ENCODE data around the gene ISM1.

The ISM1 gene

DNA sequence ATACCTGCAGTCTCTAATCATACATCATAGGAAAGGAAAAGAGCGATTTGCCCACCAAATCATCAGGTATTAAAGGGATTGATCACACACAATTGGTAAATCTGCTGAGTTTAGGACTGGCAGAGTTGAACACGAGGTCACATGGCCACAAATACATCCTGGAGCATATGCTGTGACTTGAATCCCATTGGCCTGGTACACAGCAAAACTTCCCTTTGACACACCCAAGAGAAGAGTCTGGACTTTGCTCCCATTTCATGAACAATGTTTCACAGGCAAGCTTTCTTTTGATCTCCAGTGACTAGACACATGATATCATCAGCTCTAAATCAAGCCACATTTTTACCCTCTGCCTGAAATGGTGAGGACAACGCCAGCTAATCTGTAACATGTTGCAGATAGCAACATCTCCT lies 117.9 kb downstream of the ISM1 start:
- Histone ChIP-seq H3K36me3 (ENCODE audit: insufficient read depth, low read length) (no peaks in the 10 kb centered on the region), H3K4me3 (ENCODE audit: low read length) (no peak overlapping the region), H3K4me1 (ENCODE audit: insufficient read depth, low read length) (no peaks in the 10 kb centered on the region), H3K27ac (ENCODE audit: low read depth, low read length) (no peak overlapping the region), H3K9me3 (ENCODE audit: insufficient read depth, low read depth, low read length) (no peaks in the 10 kb centered on the region), H3K27me3 (ENCODE audit: insufficient read depth, low read length) (no peaks in the 10 kb centered on the region), H3K9ac (ENCODE audit: low read depth, low read length) (no peak overlapping the region)
- 92% methylated on average over 3 of the region's 3 CpGs for WGBS

DNA sequence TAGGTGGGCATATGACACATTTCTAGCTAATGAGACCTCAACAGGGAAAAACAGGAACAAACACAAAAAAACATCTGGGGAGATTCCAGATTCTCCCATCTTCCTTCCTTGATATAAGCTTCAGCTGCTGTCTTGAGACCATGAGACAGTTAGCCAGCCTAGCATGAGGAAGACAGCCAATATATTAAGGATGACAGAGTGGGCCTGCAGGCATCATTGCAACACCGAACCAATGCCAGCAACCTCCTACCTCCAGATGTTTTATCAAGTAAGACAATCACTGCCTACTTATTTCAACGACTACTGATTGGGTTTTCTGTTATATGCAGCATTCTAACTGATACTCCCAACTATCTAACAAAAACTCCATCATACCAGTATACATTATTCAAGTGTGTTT lies 119.0 kb downstream of the ISM1 start:
- no peak overlapping the region for H3K27ac ChIP-seq (ENCODE audit: low read depth, low read length)
- WGBS, result 74% methylated on average over 2 of the region's 2 CpGs

DNA sequence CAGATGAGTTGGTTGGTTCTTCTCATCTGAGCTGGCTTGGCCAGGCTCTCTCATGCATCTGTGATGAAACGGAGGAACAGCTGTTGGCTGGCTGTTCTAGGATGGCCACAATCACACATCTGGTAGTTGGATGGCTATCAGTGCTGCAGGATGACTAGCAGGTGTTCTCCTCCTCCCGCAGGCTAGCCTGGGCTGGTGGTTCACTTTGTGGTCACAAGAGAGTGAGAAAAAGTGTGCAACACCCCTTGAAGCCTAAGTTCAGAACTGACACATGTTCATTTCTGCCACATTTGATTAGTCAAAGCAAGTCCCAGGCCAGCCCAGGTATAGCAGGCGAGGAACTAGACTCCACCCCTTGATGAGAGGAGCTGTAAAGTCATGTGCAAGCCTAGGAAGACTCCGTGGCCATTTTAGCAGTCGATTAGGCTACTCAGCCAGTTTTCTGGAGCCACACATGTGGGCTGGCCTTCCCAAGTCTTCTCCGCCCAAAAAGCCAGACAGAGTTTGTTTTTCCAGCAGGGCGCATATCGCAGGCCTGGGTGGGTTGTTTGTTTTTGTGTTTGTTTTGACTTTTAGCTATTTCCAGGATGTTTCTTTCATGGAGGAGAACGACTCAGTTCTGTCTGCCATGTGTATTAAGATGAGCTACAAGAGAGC lies 120.8 kb downstream of the ISM1 start:
- Histone ChIP-seq H3K27me3 (ENCODE audit: insufficient read depth, low read length) (no peaks in the 10 kb centered on the region), H3K4me1 (ENCODE audit: insufficient read depth, low read length) (no peaks in the 10 kb centered on the region), H3K9ac (ENCODE audit: low read depth, low read length) (no peak overlapping the region), H3K36me3 (ENCODE audit: insufficient read depth, low read length) (no peaks in the 10 kb centered on the region), H3K9me3 (ENCODE audit: insufficient read depth, low read depth, low read length) (no peaks in the 10 kb centered on the region), H3K27ac (ENCODE audit: low read depth, low read length) (no peak overlapping the region), H3K4me3 (ENCODE audit: low read length) (no peak overlapping the region)
- 89% methylated on average over 9 of the region's 9 CpGs for WGBS

More for the DNA sequence above, 119.0 kb downstream of the ISM1 start:
- Histone ChIP-seq H3K9ac (ENCODE audit: low read depth, low read length) (no peak overlapping the region), H3K36me3 (ENCODE audit: insufficient read depth, low read length) (no peaks in the 10 kb centered on the region), H3K27me3 (ENCODE audit: insufficient read depth, low read length) (no peaks in the 10 kb centered on the region), H3K4me3 (ENCODE audit: low read length) (no peak overlapping the region), H3K4me1 (ENCODE audit: insufficient read depth, low read length) (no peaks in the 10 kb centered on the region), H3K9me3 (ENCODE audit: insufficient read depth, low read depth, low read length) (no peaks in the 10 kb centered on the region)

DNA sequence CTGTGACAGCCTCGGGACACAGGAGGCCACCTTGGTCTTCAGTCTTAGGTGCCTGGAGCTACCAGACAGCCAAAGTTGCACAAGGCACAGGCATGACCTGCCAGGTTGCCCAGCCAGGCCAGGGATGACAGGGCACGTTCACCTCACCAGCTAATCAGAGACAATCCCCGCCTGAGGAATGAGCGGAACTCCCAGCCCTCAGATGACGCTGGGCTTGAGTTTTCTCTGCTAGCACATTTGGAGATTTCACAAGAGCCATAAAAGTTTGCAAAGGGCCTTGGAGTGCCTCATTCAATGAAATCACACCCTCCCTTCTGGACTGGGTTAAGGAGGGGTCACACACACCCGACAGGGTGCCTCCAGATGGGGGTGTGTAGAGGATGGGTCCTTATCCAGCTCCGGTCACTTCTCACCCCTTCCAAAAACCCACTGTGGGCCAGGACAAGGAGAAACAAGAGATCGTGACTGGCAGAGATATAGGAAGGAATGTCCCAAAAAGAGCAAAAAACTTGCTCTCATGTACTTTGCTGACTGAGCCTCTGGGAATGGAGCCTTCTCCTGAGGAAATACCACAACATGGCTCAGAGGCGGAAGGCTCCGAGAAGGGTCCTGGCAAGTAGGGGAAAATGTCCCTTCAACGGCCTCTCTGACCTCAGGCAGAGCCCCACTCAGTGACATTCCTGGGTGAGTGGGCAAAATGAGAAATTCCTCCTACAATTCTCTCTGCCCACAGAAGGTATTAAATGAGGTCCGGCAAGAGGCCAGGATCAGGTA lies 121.6 kb downstream of the ISM1 start:
- WGBS, result 91% methylated on average over 11 of the region's 12 CpGs

DNA sequence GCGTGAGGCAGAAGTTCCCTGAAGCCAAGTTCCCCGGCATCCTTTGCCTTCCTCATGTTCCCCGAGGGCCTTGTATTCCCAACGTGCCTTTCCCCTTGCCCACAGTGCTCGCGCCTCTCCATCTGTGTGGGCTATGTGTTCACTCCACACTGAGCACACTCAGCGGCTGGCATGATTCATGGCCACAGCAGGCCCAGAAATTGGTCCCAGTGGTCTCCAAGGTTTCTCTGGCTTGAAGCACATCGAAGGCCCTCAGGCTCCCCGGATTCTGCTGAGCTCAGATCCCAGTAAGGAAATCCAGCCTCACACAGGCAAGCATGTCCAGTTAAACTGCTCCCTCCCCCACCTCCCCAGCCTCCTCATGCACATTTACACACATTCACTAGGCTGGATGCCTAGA lies 123.6 kb downstream of the ISM1 start:
- Histone ChIP-seq H3K4me1 (ENCODE audit: insufficient read depth, low read length) (no peaks in the 10 kb centered on the region), H3K4me3 (ENCODE audit: low read length) (no peak overlapping the region), H3K9me3 (ENCODE audit: insufficient read depth, low read depth, low read length) (no peaks in the 10 kb centered on the region), H3K27me3 (ENCODE audit: insufficient read depth, low read length) (no peaks in the 10 kb centered on the region), H3K27ac (ENCODE audit: low read depth, low read length) (no peak overlapping the region), H3K36me3 (ENCODE audit: insufficient read depth, low read length) (no peaks in the 10 kb centered on the region), H3K9ac (ENCODE audit: low read depth, low read length) (no peak overlapping the region)
- 92% methylated on average over 9 of the region's 9 CpGs for WGBS

More for the DNA sequence above, 121.6 kb downstream of the ISM1 start:
- Histone ChIP-seq H3K4me3 (ENCODE audit: low read length) (no peak overlapping the region), H3K27me3 (ENCODE audit: insufficient read depth, low read length) (no peaks in the 10 kb centered on the region), H3K27ac (ENCODE audit: low read depth, low read length) (no peak overlapping the region), H3K9ac (ENCODE audit: low read depth, low read length) (no peak overlapping the region), H3K4me1 (ENCODE audit: insufficient read depth, low read length) (no peaks in the 10 kb centered on the region), H3K36me3 (ENCODE audit: insufficient read depth, low read length) (no peaks in the 10 kb centered on the region), H3K9me3 (ENCODE audit: insufficient read depth, low read depth, low read length) (no peaks in the 10 kb centered on the region)

DNA sequence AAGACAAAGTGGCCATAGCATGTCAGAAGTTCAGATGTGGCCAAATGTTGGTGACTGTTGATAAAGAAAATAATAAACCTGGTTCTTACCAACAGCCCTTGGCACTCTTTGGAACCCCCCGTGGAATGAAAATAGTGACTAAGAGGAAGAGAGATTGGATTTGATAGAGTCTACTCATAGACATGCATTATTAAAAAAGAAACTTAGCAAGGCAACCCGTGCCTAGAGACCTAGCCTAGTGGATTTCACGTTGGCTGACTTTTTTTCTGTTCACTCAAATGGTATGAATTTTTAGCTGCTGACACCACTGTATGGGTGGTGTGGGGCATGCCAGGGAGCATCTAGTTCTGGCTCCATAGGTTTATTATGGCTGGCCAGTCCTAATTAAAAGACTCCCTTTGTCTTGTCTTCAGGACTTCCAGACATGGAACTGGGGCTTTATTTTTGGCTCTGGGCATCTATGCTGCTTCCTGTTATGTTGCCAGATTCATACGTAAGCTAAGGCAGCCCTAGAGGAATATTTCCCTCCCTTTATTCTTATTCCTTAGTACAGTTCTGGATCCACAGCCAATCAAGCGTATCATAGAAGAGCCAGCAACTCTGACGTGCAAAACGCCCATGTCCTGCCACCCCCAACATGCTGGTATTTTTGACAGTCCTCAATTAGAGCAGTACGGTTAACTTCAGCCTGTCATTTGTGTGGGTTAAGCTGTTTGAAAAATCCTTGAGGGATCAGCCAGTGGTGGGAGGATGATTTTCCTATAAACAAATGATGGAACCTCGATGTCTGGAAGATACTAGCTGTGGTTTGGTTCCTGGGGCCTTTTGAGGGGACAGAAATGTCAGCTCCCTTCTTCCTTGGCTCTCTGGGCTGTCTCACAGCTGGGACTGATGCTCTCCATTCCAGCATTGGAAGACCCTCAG lies 127.5 kb downstream of the ISM1 start:
- no peaks in the 10 kb centered on the region for H3K4me1 ChIP-seq (ENCODE audit: insufficient read depth, low read length)
- H3K9ac ChIP-seq (ENCODE audit: low read depth, low read length), result no peak overlapping the region
- no peaks in the 10 kb centered on the region for H3K27me3 ChIP-seq (ENCODE audit: insufficient read depth, low read length)
- no peak overlapping the region for H3K4me3 ChIP-seq (ENCODE audit: low read length)
- no peak overlapping the region for H3K27ac ChIP-seq (ENCODE audit: low read depth, low read length)
- WGBS, result 95% methylated on average over 9 of the region's 9 CpGs
- no peaks in the 10 kb centered on the region for H3K9me3 ChIP-seq (ENCODE audit: insufficient read depth, low read depth, low read length)
- H3K36me3 ChIP-seq (ENCODE audit: insufficient read depth, low read length), result no peaks in the 10 kb centered on the region

DNA sequence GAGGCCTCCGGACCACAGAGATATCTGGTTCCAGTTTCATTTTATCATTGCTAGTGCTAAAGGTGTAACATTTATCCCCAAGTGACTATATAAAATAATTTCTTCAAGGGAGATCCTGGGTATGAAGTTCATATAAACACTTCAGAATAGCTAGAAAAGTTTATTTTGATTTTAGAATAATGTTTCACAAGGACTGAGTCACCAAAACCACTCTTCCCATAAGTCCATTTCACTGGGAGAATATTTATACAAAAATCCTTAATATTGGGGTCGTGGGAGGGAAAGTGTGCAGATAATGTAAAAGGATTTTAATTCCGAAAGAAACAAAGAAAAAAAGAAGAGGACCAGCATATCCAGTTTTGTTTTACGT lies 128.1 kb downstream of the ISM1 start:
- Histone ChIP-seq H3K9me3 (ENCODE audit: insufficient read depth, low read depth, low read length) (no peaks in the 10 kb centered on the region), H3K36me3 (ENCODE audit: insufficient read depth, low read length) (no peaks in the 10 kb centered on the region), H3K4me1 (ENCODE audit: insufficient read depth, low read length) (no peaks in the 10 kb centered on the region), H3K4me3 (ENCODE audit: low read length) (no peak overlapping the region), H3K27ac (ENCODE audit: low read depth, low read length) (no peak overlapping the region), H3K27me3 (ENCODE audit: insufficient read depth, low read length) (no peaks in the 10 kb centered on the region), H3K9ac (ENCODE audit: low read depth, low read length) (no peak overlapping the region)
- WGBS, result 95% methylated on average over 4 of the region's 4 CpGs

Data from HUES64 (cell line).